Activated CD8-positive, alpha-beta T cell treated with anti-CD3 and anti-CD28 coated beads for 36 hours (primary cell): Measurements from ENCODE around the gene BCAS4. TPM values are rescaled to one million over a fixed set of nuclear protein-coding genes. Genes with fewer than 3 reads are reported as not detected.

Source experiments
- ATAC-seq: fragments of 200-7000 bp; cut with Tn5 transposase; one replicate; pipeline ENCODE4 v1.10.0; 2021; ENCODE audit warnings: mild to moderate bottlenecking, moderate library complexity
- CTCF ChIA-PET: fragments of 350-600 bp; sonication (Branson Sonifier 250); formaldehyde crosslinking; loops from one replicate; lab custom pipeline; 2021; ENCODE audit warnings: antibody characterized with exemption; lab: Charles Lee
- POLR2A ChIA-PET: fragments of 350-600 bp; sonication (Branson Sonifier 250); formaldehyde crosslinking; loops from one replicate; lab custom pipeline; 2021; ENCODE audit warnings: antibody characterized with exemption; lab: Charles Lee
- DNase-seq: peaks from one replicate; pipeline ENCODE4 v3.0.0-alpha.2; 2020
- H3K27ac Mint-ChIP-seq: one replicate; pipeline ENCODE4 v1.8.0; 2021; ENCODE audit warnings: mild to moderate bottlenecking, mixed read lengths
- H3K27me3 Mint-ChIP-seq: one replicate; pipeline ENCODE4 v1.8.0; 2021; ENCODE audit warnings: mixed read lengths
- H3K36me3 Mint-ChIP-seq: one replicate; pipeline ENCODE4 v1.8.0; 2021; ENCODE audit warnings: low read depth, mixed read lengths
- H3K4me1 Mint-ChIP-seq: one replicate; pipeline ENCODE4 v1.8.0; 2021; ENCODE audit warnings: low read depth, mixed read lengths
- H3K4me3 Mint-ChIP-seq: one replicate; pipeline ENCODE4 v1.8.0; 2021; ENCODE audit warnings: mild to moderate bottlenecking, moderate library complexity, mixed read lengths
- H3K9me3 Mint-ChIP-seq: one replicate; pipeline ENCODE4 v1.8.0; 2021; ENCODE audit warnings: mixed read lengths
- intact Hi-C: fragments of 100-400 bp; cut with micrococcal nuclease; formaldehyde crosslinking; loops from one replicate; pipeline ENCODE4 v1.10.0; 2022
- total RNA-seq, 2 experiments: library from RNA; stranded (reverse); gene quantifications; one replicate each; pipeline ENCODE4 v1.2.3, GENCODE V29; 2021
- TF ChIP-seq, protein P1 (sequence below): fragments of 200-600 bp; IDR thresholded peaks from one replicate; pipeline ENCODE4 v1.8.0; 2022; ENCODE audit warnings: antibody characterized with exemption, mild to moderate bottlenecking

The BCAS4 gene
- total RNA-seq, 2 experiments from 2014 or later, result 27.3 to 31.7 TPM

DNA sequence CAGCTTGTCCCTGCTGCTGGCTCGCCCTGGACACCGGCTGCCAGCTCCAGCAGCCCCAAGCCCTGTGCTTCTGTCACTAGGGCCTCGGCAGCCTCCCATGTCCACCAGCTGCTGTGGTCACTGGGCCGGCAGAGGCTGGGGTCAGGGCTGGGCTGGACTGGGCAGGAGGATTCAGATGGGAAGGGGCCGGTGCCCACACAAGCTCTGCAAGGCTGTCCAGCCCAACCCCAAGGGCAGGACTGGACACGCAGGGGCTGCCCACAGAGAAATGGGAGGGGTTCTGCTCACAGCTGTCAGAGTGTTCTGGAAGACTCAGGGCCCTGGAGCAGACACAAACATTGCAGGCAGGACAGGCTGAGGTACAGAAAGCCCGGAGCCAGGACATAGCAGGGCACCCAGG, 70.7 kb downstream of the BCAS4 start:
- ATAC-seq, result no peak

DNA sequence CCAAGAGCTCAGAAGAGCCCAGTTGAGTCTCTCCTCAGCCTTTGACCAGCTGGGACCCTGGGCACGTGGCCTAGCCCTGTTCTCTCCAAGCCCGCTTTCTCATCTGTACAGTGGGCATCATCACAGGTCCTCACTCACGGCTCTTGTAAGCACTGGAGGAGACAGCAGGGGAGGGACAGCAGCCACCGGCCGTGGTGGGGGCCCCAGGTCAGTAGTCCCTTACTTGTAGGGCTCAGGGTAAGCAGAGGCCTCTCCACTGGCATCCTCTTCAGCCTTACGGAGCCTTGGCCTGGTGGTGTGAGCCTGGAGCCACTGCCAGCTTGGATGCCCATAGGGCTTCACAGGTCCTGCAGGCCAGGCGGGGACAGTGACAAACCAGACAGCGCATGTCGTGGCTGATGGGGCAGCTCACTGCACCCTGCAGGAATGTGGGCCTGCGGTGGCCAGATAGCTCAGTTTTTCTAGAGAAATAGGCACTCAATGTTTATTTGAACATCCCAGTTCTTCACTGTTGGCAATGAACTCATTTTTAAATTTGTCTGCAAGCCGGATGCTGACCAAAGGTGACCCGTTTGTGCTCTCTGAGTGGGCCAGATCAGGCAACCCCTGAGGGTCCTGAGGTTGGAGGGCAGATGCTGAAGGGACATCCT, 71.3 kb downstream of the BCAS4 start:
- intact Hi-C loops, result no loop called here
- Mint-ChIP-seq H3K9me3 (no peaks in the 10 kb centered on the region), H3K27me3 (no peaks in the 10 kb centered on the region), H3K4me3 (no peak overlapping the region), H3K4me1 (no peaks in the 10 kb centered on the region), H3K27ac (no peak overlapping the region), H3K36me3 (peaks cover 3% of the 10 kb centered on the region)
- ATAC-seq (no peak), DNase-seq (no peak)
- TF ChIP-seq, protein P1, sequence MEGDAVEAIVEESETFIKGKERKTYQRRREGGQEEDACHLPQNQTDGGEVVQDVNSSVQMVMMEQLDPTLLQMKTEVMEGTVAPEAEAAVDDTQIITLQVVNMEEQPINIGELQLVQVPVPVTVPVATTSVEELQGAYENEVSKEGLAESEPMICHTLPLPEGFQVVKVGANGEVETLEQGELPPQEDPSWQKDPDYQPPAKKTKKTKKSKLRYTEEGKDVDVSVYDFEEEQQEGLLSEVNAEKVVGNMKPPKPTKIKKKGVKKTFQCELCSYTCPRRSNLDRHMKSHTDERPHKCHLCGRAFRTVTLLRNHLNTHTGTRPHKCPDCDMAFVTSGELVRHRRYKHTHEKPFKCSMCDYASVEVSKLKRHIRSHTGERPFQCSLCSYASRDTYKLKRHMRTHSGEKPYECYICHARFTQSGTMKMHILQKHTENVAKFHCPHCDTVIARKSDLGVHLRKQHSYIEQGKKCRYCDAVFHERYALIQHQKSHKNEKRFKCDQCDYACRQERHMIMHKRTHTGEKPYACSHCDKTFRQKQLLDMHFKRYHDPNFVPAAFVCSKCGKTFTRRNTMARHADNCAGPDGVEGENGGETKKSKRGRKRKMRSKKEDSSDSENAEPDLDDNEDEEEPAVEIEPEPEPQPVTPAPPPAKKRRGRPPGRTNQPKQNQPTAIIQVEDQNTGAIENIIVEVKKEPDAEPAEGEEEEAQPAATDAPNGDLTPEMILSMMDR, result no peak
- ChIA-PET POLR2A (interaction anchor here (1.1 to 1.3 kb wide), 3 partner anchors 19 to 21 kb away, joined by 3 to 4 read pairs (median 3); no protein-coding TSS in a partner anchor), CTCF (interaction anchor here (1.0 kb wide), 2 partner anchors 12 to 76 kb away, joined by 3 read pairs; no protein-coding TSS in a partner anchor)

More for the DNA sequence above, 70.7 kb downstream of the BCAS4 start:
- ChIA-PET CTCF (interaction anchor here (1.0 kb wide), 1 partner anchor 76 kb away, joined by 3 read pairs; no protein-coding TSS in a partner anchor), POLR2A (interaction anchor here (1.1 to 1.3 kb wide), 2 partner anchors 20 kb away, joined by 3 to 4 read pairs; no protein-coding TSS in a partner anchor)
- DNase-seq, result no peak
- Mint-ChIP-seq H3K27ac (no peak overlapping the region), H3K4me1 (no peaks in the 10 kb centered on the region), H3K27me3 (no peaks in the 10 kb centered on the region), H3K4me3 (no peak overlapping the region), H3K36me3 (peaks cover 3% of the 10 kb centered on the region), H3K9me3 (no peaks in the 10 kb centered on the region)
- intact Hi-C loops, result no loop called here
- TF ChIP-seq, protein P1, result no peak

DNA sequence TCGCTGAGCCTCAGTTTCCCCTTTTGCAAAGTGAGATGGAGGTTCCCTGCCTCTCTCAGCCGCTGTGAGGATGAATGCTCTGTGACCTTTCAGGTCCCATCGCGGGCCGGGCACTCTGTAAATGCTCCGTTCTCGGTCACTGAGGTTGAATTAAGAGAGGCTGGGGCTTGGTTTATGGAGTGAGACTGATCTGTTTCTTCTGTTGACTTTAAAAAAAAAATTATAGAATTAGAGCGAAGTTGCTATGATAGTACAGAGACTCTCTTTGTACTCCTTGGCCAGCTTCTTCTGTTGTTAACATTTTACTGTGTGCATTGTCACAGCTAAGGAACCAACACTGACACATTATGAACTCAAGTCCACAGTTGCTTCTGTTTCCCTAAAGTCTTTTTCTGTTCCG, 72.0 kb downstream of the BCAS4 start:
- ChIA-PET POLR2A (interaction anchor here (1.1 kb wide), 1 partner anchor 18 kb away, joined by 3 read pairs; no protein-coding TSS in a partner anchor), CTCF (interaction anchor here (1.0 kb wide), 1 partner anchor 12 kb away, joined by 3 read pairs; no protein-coding TSS in a partner anchor)
- Mint-ChIP-seq H3K4me1 (no peaks in the 10 kb centered on the region), H3K36me3 (peaks cover 3% of the 10 kb centered on the region), H3K27ac (no peak overlapping the region), H3K4me3 (no peak overlapping the region), H3K27me3 (no peaks in the 10 kb centered on the region), H3K9me3 (no peaks in the 10 kb centered on the region)
- TF ChIP-seq, protein P1, result no peak
- ATAC-seq, result no peak
- no peak for DNase-seq
- intact Hi-C loops, result no loop called here

DNA sequence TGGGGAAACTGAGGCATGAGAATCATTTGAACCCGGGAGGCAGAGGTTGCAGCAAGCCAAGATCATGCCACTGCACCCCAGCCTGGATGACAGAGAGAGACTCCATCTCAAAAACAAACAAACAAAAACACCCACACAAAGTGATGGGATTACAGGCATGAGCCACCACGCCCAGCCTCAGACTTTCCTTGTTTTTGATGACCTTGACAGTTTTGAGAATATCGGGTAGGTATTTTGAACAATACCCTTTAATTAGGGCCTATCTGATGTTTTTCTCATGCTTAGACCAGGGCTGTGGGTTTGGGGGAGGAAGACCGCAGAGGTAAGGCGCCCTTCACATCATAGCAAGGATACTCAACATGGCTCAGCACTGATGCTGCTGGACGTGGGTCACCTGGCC, 72.9 kb downstream of the BCAS4 start:
- peaks cover 3% of the 10 kb centered on the region for H3K36me3 Mint-ChIP-seq
- no peak for DNase-seq
- H3K27ac Mint-ChIP-seq, result no peak overlapping the region
- no peaks in the 10 kb centered on the region for H3K9me3 Mint-ChIP-seq
- CTCF ChIA-PET, result no interaction called here
- POLR2A ChIA-PET, result no interaction called here
- TF ChIP-seq, protein P1, result no peak
- H3K27me3 Mint-ChIP-seq, result no peaks in the 10 kb centered on the region
- no peak overlapping the region for H3K4me3 Mint-ChIP-seq
- no peaks in the 10 kb centered on the region for H3K4me1 Mint-ChIP-seq
- ATAC-seq, result no peak
- intact Hi-C loops, result no loop called here
